ENCODE measurements around the gene FRS2.

DNA sequence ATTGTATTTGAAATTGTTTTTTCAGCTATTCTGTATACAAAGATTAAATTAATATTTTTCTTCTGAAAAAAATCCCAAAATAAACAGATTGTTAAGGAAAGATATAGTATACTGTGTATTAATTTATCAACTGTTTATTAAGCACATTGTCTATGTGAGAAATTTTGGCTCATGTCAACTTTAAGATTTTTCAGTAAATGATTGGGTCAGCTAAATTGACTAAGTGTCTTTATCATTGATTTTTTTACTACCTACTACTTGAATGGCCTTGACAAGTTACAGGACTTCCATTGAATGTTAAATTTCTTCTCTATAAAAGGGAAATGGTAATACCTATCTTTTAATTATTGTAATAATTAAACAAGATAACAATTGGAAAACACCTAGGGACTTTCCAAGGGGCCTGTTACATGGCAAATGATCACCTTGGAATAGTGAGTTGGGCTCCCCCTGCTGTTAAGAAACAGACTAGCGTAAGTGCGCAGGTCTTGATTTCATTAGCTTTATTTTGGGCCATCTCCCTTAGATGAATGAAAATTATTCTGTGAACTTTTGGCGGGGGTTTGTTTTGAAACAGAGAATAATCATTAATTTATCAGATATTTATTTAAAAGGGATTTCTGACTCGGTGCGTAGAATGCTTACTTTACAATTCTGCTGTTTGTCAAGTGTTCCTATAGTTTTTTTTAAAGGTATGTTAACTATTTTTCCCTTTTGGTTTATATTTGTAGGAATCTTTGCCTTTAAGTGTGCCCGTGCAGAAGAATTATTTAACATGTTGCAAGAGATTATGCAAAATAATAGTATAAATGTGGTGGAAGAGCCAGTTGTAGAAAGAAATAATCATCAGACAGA lies 100.6 kb downstream of the FRS2 start:
- TF ChIP-seq, protein P1, sequence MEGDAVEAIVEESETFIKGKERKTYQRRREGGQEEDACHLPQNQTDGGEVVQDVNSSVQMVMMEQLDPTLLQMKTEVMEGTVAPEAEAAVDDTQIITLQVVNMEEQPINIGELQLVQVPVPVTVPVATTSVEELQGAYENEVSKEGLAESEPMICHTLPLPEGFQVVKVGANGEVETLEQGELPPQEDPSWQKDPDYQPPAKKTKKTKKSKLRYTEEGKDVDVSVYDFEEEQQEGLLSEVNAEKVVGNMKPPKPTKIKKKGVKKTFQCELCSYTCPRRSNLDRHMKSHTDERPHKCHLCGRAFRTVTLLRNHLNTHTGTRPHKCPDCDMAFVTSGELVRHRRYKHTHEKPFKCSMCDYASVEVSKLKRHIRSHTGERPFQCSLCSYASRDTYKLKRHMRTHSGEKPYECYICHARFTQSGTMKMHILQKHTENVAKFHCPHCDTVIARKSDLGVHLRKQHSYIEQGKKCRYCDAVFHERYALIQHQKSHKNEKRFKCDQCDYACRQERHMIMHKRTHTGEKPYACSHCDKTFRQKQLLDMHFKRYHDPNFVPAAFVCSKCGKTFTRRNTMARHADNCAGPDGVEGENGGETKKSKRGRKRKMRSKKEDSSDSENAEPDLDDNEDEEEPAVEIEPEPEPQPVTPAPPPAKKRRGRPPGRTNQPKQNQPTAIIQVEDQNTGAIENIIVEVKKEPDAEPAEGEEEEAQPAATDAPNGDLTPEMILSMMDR (IDR thresholded peaks at IDR 0.05), result peak; percentile 75 to 81 (median 78)
- TF ChIP-seq POLR2AphosphoS5 (IDR thresholded peaks at IDR 0.05) (peak; percentile 24), POLR2A (IDR thresholded peaks at IDR 0.05) (no peak)

Data from gastroesophageal sphincter (tissue), 3 donors.